ENCODE measurements around the gene HINT3.
"Not testable (repeated sequence)": the region's sequence is repeated elsewhere in the genome, so short reads cannot be mapped to it uniquely, and the experiment has no call there.

Gene HINT3

DNA sequence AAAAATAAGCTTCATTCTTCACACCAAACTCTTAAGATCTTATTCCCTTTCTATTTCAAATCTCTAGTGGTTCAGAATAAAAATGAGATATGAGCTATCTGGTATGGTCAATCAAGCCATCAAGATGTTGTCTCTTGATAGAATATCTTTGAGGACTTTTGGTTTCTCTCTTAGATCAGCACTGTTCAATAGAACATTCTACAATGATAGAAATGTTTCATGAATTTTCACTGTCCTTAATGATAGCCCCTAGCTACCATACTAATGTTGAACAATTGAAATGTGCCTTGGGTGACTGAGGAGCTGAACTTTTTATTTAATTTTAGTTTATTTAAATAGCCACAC lies 24.1 kb upstream of the HINT3 start:
- Histone ChIP-seq H3K9me2 (replicated peaks; ENCODE audit: insufficient read depth, low read length) (no peaks in the 10 kb centered on the region), H4K20me1 (ENCODE audit: low read depth, low read length) (no peaks in the 10 kb centered on the region), H3K36me3 (ENCODE audit: low read length) (peaks cover 23% of the 10 kb centered on the region; the same call in 1 of the 2 replicates), H3K9me3 (ENCODE audit: insufficient read depth, low read length) (no peaks in the 10 kb centered on the region), H2AFZ (ENCODE audit: low read depth, low read length, severe bottlenecking) (no peak overlapping the region), H3K27me3 (ENCODE audit: low read length) (no peaks in the 10 kb centered on the region), H3K4me2 (ENCODE audit: low read depth, low read length, poor library complexity, severe bottlenecking) (no peak overlapping the region), H3K79me2 (ENCODE audit: insufficient read depth, low read length) (no peaks in the 10 kb centered on the region), H3K9ac (ENCODE audit: low read length) (no peak overlapping the region), H3F3A (ENCODE audit: insufficient read depth) (no peaks in the 10 kb centered on the region), H3K4me3 (ENCODE audit: insufficient read depth, low read length, poor library complexity, severe bottlenecking) (no peak overlapping the region), H3K27ac (ENCODE audit: low read depth, low read length) (no peak overlapping the region)
- TF ChIP-seq, protein P1, sequence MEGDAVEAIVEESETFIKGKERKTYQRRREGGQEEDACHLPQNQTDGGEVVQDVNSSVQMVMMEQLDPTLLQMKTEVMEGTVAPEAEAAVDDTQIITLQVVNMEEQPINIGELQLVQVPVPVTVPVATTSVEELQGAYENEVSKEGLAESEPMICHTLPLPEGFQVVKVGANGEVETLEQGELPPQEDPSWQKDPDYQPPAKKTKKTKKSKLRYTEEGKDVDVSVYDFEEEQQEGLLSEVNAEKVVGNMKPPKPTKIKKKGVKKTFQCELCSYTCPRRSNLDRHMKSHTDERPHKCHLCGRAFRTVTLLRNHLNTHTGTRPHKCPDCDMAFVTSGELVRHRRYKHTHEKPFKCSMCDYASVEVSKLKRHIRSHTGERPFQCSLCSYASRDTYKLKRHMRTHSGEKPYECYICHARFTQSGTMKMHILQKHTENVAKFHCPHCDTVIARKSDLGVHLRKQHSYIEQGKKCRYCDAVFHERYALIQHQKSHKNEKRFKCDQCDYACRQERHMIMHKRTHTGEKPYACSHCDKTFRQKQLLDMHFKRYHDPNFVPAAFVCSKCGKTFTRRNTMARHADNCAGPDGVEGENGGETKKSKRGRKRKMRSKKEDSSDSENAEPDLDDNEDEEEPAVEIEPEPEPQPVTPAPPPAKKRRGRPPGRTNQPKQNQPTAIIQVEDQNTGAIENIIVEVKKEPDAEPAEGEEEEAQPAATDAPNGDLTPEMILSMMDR (IDR thresholded peaks at IDR 0.05; ENCODE audit: insufficient read depth, low read length, poor library complexity, severe bottlenecking), result no peak

DNA sequence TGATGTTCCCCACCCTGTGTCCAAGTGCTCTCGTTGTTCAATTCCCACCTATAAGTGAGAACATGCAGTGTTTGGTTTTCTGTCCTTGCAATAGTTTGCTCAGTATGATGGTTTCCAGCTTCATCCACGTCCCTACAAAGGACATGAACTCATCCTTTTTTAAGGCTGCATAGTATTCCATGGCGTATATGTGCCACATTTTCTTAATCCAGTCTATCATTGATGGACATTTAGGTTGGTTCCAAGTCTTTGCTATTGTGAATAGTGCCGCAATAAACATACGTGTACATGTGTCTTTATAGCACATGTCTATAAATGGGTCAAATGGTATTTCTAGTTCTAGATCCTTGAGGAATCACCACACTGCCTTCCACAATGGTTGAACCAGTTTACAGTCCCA lies 21.1 kb upstream of the HINT3 start:
- not testable (repeated sequence) for H3K36me3 ChIP-seq (ENCODE audit: low read length); H3K9me3 ChIP-seq (ENCODE audit: insufficient read depth, low read length); H3K9ac ChIP-seq (ENCODE audit: low read length); H3K4me3 ChIP-seq (ENCODE audit: insufficient read depth, low read length, poor library complexity, severe bottlenecking); H4K20me1 ChIP-seq (ENCODE audit: low read depth, low read length); H3K79me2 ChIP-seq (ENCODE audit: insufficient read depth, low read length); H3K9me2 ChIP-seq (replicated peaks; ENCODE audit: insufficient read depth, low read length); H3K4me2 ChIP-seq (ENCODE audit: low read depth, low read length, poor library complexity, severe bottlenecking); H3K27ac ChIP-seq (ENCODE audit: low read depth, low read length); H3F3A ChIP-seq (ENCODE audit: insufficient read depth); H2AFZ ChIP-seq (ENCODE audit: low read depth, low read length, severe bottlenecking); H3K27me3 ChIP-seq (ENCODE audit: low read length)

DNA sequence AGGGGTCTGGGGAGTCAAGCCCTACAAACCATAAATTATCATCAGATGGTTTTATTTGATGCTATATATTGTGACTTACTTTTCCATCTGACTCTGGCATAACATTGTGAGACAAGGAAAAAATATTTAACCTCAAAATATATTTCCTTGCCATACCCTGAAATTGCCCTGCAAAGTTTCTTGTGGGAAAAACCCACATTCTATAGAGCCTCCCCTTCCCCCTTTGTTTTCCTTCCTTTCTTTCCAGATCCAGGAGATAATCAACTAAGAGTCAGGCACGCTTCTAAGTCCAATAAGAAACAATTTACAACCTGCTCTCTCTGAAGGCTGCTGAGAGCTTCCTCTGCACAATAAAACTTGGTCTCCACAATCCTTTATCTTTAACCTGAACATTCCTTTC lies 17.5 kb upstream of the HINT3 start:
- Histone ChIP-seq H3K27me3 (ENCODE audit: low read length) (no peaks in the 10 kb centered on the region), H3K27ac (ENCODE audit: low read depth, low read length) (no peak overlapping the region), H3K36me3 (ENCODE audit: low read length) (no peaks in the 10 kb centered on the region), H3K9ac (ENCODE audit: low read length) (no peak overlapping the region), H3K79me2 (ENCODE audit: insufficient read depth, low read length) (no peaks in the 10 kb centered on the region), H4K20me1 (ENCODE audit: low read depth, low read length) (no peaks in the 10 kb centered on the region), H3K9me2 (replicated peaks; ENCODE audit: insufficient read depth, low read length) (no peaks in the 10 kb centered on the region), H3F3A (ENCODE audit: insufficient read depth) (no peaks in the 10 kb centered on the region), H3K9me3 (ENCODE audit: insufficient read depth, low read length) (no peaks in the 10 kb centered on the region), H3K4me3 (ENCODE audit: insufficient read depth, low read length, poor library complexity, severe bottlenecking) (no peak overlapping the region), H2AFZ (ENCODE audit: low read depth, low read length, severe bottlenecking) (no peak overlapping the region), H3K4me2 (ENCODE audit: low read depth, low read length, poor library complexity, severe bottlenecking) (no peak overlapping the region)
- no peak for TF ChIP-seq EZH2phosphoT487 (conservative IDR thresholded peaks at IDR 0.05; ENCODE audit: low read length)

DNA sequence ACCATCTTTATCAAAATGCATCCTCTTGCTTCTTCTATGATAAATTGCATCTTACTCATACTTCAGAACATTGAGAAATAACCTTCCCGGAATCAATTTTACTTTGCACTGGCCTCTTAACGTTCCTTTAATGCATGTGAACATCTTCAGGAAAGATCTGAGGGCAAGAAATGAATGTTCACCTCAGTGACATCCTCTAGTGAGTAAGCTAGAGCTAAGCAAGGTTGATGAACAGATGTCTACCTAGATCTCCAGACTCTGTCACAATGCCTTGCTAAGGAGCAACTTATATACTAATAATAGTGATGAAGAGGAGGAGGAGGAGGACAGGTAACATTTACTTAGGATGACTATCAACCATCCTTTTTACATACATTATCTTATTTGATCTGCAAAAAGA lies 16.8 kb upstream of the HINT3 start:
- no peak overlapping the region for H3K9ac ChIP-seq (ENCODE audit: low read length)
- H3K36me3 ChIP-seq (ENCODE audit: low read length), result no peaks in the 10 kb centered on the region
- H2AFZ ChIP-seq (ENCODE audit: low read depth, low read length, severe bottlenecking), result no peak overlapping the region
- no peaks in the 10 kb centered on the region for H3K79me2 ChIP-seq (ENCODE audit: insufficient read depth, low read length)
- TF ChIP-seq, protein P1 (IDR thresholded peaks at IDR 0.05; ENCODE audit: insufficient read depth, low read length, poor library complexity, severe bottlenecking), result no peak
- no peak for TF ChIP-seq EZH2phosphoT487 (conservative IDR thresholded peaks at IDR 0.05; ENCODE audit: low read length)
- no peaks in the 10 kb centered on the region for H3K27me3 ChIP-seq (ENCODE audit: low read length)
- H3K4me3 ChIP-seq (ENCODE audit: insufficient read depth, low read length, poor library complexity, severe bottlenecking), result no peak overlapping the region
- H3F3A ChIP-seq (ENCODE audit: insufficient read depth), result no peaks in the 10 kb centered on the region
- no peak overlapping the region for H3K27ac ChIP-seq (ENCODE audit: low read depth, low read length)
- no peak overlapping the region for H3K4me2 ChIP-seq (ENCODE audit: low read depth, low read length, poor library complexity, severe bottlenecking)
- H3K9me2 ChIP-seq (replicated peaks; ENCODE audit: insufficient read depth, low read length), result no peaks in the 10 kb centered on the region
- H3K9me3 ChIP-seq (ENCODE audit: insufficient read depth, low read length), result no peaks in the 10 kb centered on the region
- H4K20me1 ChIP-seq (ENCODE audit: low read depth, low read length), result no peaks in the 10 kb centered on the region
